NCI-H1436 treated with DMSO at 0.1 percent for 48 hours (cell line): Measurements from ENCODE around the gene C1RL.
"Not testable (repeated sequence)": the region's sequence is repeated elsewhere in the genome, so short reads cannot be mapped to it uniquely, and the experiment has no call there.

ENCODE experiments used
- DNase-seq: peaks from one replicate; lab custom pipeline; 2025; lab: John Stamatoyannopoulos, UW

The C1RL gene

DNA sequence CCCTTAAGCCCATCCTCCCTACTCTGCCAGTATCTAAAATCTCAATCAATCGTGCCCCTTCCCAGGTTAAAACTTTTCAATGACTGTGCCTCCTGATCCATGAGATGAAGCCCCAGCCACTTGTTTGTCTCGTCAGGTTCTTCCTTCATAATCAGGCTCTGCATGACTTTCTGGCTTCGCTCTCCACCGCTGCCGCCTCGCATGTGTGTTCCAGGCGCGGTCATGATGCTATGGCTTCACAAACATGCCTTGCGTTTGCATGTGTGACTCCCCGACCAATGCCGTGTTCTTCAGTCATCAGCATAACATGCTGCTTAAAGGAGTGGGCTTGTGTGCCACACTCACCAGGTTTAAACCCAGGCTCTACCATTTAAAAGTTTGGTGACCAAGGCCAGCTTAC is 5.0 kb upstream of the C1RL start:
- DNase-seq: no peak

DNA sequence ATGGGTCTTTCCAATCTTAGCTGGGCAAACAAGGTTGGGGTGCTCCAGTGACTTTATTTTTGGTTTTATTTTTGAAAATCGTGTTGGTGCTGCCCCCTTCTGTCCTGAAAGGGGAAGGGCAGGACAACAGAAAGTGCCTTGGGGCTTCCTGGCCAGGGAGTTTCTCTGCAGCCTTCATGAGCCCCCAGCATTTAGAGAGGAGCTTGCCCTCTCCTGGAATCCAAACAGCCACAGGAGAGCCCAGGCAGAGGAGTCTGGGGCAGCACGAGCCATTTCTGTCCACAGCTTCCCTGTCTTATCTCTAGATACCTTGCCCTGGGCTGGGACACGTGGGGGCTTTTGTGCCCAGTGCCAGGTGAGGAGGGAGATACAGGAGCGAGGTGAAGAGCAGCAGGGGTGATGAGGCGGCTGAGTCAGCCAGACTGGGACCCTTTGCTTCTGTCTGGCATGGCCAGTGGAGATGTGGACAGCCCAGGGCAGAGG is 4.4 kb upstream of the C1RL start:
- DNase-seq: no peak

DNA sequence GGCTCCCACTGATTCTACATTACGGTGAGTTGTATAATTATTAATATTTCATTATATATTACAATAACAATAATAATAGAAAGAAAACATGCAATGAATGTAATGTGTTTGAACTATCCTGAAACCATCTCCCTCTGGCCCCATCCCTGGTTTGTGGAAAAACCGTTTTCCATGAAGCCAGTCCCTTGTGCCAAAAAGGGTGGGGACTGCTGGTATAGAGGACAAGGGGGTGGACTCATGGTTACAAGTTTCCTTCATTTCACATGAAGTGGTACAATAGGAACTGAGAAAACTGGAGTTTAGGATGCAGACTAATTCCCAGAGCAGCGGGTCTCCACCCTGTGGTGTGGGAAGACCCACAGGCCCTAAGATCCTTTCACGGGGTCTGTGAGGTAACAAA is 3.0 kb upstream of the C1RL start:
- DNase-seq: no peak

DNA sequence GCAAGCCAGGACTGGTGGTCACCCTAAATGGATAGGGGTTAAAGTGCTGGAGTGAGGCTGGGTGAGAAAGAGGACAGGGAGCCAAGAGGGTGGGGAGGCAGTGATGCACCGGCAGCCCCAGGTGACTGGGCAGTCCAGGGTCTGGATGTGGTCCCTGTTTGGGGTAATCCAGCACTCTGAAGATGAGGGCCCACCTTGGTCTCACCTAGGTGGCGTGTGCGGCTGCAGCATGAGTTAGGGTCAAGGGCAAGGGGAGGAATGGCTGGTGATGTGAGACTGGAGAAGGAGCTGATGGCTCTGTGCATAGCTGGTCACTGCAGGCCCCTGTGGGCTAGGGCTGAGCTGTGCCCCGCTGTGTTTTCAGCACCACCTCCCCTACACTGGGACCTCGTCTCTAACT is 1.6 kb upstream of the C1RL start:
- DNase-seq: no peak

DNA sequence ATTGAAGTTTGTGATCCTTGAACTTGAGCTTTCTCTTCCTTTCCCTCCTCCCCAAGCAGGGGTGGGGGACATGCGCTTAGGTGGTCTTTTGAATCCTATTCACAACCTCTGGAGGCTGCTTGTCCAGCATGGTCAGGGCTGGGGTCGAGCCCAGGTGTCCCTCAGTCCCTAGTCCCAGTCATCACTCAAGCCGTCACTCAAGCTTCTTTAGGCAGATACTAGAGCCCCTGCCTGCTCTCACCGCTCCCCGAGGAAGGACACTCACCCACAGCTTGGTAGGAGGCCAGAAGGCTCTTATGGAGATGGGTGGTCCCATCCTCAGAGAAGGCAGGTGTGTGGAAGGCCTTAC is 532 bp upstream of the C1RL start:
- DNase-seq: no peak

DNA sequence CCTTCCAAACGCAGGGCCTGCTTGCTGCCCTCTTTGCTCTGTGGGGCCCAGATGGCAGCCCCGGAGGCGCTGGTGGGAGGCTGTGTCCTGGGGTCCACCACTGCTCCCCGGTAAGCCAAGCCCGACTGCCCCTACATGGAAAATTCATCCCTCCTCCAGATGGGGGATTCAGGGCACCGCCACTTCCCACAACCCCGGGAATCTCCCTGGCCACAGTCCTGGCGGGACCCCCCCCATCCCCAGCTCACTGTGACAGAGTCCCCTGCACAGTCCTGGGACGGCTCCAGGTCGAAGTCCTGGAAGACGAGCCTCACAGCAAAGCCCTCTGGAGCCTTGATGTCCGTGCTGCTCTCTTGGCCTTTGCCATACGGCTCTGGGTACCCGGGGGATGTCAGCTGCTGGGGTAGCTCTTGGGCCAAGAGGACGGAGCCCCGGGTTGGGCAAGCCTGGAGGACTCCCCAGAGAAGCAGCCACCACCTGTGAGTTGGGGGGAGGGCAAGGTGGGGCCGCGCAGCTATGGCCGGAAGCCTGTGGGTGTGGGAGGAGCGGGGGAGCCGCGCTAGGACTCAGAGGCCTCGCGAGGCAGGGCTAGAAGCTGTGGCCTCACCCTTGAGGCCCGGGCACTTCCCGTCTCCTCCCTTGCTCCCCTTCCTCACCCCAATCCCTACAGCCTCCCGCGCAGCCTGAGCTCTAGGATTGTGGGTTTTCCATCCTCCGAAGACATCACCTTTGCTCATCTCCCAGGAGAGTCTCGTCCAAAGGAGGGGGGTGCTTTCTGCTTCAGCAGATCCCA is 815 bp downstream of the C1RL start:
- DNase-seq: no peak

DNA sequence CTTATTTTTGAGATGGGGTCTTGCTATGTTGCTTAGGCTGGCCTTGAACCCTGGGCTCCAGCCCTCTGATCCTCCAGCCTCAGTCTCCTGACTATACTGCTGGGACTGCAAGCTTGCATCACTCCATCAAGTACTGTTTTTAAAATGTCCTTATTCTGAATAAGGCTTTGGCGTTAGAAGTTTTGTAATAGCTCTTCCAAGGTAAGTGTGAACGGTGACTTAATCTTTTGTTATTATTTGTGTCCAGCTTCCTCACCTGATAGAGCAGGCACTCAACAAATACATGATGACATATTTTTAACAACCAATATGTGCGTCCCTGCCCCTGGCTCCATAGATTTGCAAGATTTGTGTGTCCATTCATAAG is 1.4 kb downstream of the C1RL start:
- DNase-seq: no peak

DNA sequence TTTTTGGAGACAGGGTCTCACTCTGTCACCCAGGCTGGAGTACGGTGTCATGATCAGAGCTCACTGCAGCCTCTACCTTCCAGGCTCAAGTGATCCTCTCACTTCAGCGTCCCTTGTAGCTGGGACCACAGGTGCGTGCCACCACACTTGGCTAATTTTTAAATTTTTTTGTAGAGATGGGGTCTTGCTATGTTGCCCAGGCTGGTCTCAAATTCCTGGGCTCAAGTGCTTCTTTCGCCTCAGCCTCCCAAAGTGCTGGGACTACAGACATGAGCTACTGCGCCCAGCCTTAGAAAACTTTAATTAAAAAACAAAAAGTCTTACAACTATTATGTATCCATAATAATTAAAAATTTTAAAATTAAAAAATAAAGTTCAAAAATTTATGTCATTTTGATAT is 1.8 kb downstream of the C1RL start:
- not testable (repeated sequence) for DNase-seq

DNA sequence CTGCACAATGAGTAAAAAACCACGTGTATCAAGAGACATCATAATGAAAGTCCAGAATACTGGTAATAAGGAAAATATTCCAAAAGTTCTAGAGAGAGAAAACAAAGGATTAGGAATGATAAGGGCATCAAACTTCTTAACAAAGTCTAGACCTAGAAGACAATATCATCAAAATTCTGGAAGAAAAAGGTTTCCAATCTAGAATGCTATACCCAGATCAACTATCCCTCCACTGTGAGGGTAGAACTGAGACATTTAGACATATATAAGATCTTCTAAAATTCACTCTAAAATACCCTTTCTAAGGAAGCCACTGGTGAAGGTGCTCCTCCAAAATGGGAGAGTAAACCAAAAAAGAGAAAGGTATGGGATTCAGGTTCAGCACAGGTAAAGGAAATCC is 2.9 kb downstream of the C1RL start:
- no peak for DNase-seq

DNA sequence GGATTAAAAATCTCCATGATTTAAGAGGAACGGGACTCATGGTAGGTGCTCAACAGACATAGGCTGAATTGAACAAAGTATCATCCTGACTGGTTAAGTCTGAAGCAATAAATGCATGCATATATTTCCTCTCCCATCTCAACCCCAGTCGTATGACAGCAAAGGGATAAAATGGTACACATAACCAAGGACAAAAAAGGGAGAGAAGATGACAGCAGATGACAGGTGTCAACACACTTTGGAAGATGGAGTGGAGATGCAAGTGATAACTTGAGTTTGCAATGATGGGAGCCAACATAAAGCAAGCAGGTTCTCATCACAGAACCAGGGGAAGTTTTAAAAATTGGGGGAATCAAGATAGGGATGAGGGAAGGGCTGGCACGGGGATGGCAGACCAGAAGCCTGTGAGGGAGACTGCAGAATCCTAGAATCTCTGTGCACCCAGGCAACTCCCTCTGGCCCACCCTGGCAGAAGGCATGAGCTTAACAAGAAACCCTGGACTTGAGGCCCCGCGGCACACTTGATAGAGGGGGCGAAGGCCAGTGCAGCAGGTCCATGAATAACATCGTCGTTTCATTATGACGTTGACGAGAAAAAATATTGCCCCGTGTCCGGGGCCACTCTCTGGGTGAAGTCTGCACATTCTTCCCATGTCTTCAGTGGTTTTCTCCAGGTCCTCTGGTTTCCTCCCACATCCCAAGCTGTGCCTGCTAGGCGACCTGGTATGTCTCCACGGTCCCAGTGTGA is 5.0 kb downstream of the C1RL start:
- no peak for DNase-seq

DNA sequence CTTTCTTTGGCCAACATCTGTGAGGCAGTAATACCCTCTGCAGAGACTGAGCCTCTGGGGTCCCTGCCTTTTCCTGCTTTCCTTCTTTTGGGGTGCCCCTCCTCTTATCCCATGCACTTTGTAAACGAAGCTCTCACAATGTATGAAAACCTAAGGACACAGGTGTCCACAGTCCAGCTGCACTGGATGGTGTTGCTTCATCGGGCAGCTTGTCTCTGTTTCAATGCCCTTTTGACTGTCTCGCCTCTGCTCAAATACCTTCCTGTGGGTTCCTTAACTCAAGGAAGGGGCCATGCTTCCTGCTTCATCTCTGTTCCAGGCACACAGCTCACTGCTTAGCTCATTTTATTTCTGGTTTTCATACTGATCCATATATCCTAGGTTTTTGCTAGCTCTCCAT is 6.4 kb downstream of the C1RL start:
- no peak for DNase-seq

DNA sequence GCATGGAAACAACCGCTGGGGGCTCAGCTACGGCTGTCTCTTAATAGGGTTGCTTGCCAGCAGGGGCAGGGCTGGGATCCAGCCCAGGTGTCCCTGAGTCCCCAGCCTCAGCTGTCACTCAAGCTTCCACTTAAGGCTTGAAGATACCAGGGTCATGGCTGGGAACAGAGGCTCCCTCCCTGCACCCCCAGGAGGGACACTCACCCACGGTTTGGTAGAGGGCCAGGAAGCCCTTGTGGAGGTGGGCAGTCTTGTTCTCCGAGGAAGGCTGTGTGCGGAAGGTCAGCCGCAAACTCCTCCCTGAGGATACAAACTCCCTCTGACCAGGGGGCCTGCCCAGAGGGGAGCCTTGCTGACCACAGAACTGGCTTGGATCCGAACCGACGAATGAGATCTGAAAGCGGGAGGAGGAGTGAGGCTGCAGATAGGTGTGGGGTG is 7.3 kb downstream of the C1RL start:
- no peak for DNase-seq

DNA sequence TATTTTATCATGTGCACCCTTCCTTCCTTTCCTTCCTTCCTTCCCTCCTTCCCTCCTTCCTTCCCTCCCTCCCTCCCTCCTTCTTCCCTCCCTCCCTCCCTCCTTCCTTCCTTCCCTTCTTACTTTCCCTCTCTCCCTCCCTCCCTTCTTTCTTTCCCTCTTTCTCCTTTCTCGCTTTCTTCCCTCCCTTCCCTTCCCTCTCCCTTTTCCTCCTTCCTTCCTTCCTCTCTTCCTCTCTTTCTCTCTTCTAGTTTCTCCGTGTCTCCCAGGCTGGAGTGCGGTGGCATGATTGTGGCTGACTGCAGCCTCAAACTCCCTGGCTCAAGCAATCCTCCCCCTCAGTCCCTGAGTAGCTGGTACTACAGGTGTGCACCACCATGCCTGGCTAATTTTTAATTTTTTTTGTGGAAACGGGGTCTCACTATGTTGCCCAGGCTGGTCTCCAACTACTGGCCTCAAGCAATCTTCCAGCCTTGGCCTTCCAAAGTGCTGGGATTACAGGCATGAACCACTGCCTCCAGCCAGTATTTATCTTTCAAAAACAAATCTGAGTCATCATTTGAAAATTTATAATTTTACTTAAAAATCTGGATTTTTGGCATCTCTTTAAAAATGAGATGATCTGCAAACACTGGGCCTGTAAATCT is 7.8 kb downstream of the C1RL start:
- DNase-seq: no peak

DNA sequence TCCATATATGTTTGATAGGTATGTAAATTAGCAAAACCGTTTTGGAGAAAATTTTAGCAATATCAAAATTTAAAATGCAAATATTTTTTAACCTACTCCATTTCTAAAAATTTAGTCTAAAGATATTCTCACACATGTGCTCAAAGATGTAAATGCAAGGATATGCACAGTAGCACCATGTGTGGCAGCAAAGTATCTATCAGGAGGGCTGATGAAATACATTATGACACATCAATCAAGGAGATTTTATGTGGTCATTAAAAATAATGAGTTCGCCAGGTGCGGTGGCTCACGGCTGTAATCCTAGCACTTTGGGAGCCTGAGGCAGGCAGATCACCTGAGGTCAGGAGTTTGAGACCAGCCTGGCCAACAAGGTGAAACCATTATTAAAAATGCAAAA is 8.8 kb downstream of the C1RL start:
- DNase-seq: no peak

DNA sequence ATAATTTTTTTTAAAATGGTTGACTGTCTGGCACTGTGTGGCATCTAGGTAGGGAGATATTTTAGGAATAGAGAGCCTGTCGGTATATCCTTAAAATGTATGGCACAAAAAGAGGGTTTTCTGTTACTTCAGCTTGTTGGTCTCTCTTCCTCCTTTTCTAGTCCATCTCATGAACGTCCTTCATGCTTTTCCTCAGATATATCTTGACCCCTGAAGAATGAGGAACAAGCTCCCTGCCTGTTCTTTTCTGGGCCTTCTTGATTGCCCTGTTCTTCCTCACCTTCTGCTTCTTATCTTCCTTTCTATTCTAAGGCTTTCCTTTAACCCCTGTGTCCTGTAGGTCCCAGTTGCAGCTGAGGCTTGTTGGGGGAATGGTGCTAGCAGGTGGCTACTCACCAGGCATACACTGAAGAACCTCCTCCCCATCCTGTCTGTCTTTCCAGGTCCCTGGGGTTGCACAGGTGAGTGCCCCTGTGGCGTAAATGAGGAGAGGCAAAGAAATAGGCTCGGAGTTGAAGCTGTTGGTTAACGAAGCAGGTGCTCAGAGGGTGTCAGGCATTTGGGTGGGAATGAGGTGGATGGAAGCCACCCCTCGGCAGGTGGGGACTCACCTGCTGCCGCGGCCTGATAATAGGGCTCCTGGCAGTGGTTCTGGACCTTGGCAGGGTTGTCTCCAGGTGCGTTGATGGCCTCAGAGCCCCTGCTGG is 9.6 kb downstream of the C1RL start:
- DNase-seq: no peak

DNA sequence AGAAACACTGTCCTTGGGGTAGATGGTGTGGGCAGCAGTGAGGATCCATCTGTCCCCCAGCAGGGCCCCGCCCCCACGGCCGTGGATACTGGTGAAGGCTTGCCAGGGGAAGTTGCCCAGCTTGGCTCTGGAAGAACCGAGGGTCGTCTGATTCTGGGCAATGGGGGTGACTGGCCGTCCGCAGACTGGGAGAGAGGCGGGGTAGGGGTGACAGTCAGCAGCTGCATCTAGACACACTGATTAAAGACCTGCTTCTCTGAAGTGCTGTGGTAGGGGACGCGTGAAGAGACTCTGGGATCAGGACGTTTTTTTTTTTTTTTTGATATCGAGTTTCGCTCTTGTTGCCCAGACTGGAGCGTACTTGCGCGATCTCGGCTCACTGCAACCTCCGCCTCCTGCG is 12.0 kb downstream of the C1RL start:
- no peak for DNase-seq

DNA sequence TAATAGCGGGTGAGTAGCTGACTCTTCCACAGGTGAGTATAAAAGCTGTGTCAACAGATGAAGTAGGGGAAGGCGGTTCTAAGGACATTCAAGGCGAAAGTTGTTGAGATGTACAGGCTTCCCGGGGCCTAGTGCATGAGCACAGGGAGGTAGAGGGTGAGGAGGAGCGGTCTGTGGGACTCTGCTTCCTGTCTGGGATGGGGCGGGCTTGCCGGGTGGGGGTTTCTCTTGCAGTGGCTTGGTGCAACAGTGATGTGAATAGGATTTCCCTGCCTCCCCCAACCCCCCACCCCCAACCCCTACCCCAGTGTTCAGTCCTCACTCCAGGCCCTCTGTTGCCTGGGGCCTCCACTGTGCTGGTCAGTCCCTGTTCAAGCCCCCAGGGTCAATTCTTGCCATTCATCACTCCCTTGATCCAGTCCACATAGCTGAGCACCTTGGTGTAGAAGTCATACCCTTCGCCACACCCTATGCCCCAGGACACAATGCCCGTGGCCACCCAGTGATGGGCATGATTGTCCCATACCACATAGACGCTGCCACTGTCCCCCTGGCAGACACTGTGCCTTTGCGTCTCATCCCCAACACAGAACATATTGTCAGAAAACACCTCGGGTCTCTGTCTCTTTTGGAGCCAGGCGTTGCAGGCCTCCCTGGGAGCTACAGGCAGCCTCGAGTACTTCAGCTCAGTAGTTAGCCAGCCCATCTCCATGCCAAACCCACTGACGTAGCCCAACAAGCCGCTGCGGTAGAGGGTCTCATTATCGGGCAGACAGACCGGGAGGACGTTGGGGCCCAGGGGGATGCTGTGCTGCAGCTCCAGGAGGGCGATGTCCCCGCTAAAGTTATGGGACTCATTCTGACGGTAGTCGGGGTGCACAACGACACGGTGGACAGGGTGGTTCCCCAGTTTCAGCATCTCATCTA is 12.7 kb downstream of the C1RL start:
- no peak for DNase-seq

DNA sequence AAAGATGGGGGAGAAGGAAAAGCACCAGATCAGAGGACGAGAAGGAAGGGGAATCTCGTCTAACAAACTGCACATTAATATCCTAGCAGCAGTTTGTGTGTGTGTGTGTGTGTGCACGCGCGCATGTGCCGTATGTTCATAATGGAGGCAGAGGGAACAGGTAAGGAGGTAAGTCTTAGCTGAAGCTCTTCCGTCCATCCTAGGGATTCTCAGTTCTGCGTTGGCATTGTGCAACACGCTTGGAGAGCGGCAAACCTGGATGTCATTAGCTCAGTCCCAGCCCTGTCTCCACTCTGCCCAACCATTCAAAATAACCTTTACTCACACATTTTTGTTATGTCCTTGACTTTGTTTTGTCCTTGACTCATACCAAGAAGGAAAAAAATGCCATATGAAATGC is 15.1 kb downstream of the C1RL start:
- no peak for DNase-seq

DNA sequence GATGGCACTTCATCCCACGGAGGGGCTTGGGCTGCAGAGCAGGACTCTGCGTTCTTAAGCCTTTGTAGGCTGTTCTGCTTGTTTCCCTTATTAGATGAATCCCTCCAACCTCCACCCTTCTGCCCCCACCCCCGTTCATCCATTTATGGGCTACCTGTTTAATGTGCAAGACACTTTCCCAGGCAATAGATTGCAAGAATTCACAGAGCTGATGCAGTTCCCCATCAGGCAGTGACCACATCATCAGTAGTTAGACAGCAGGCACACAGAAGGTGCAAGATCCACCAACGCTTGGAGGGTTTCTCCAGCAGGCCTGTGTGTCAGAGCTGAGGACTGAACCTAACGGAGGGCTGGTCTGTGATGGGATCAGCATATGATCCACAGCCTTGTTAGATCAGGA is 15.5 kb downstream of the C1RL start:
- no peak for DNase-seq

DNA sequence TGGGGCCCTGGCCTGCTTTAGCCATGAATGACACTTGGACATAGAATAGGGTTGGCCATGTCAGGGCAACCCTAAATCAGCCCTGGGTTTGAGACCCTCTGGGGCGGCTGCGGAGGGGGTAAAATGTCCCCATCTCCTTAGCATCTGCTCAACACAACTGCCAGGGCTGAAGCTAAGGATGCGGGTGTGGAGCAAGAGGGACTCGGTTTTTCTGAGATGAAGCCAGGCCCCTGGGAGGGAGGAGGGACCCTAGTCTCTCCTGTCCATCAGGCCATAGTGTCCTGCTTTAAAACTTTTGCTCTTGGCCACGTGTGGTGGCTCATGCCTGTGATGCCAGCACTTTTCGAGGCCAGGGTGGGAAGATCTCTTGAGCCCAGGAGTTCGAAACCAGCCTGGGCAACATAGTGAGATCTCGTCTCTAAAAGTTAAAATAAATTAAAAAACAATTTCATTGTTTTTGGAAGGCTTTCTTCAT is 16.0 kb downstream of the C1RL start:
- no peak for DNase-seq

DNA sequence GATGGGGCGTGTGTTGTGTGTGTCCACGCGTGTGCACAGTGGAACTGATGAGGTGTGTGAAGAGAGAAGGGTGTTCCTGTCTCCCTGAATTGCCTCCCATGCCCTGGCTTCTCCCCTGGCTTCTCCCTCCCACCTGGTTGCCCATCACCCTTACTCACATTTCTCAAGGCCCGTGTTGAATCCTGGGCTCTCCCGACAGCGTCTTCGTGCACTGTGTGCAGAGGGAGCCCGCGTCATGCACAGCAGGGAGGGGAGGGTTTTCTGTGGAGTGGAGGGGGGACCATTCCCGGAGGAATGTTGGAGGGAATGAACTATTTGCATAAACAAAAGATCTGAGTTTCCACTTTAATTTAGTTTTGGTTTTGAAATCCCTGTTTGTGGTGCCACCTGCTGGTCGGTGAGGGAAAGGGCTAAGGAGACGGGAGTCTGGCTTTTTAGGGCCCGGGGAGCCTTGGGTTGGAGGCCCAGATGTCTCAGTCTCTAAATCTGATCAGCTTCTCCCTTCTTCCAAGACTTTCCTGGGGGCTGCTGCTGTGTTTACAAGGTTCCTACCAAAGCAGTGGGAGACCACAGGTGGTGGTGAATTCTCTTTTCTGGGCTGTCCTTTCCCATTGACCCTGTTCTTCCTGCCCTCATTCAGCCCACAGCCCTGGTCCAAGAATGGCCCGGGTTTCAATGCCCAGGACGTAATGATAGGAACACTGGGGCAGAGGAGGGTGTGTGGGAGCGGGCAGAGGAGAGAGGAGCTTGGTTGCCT is 16.6 kb downstream of the C1RL start, which contains the start of gene C1R:
Gene C1R, minus strand, starts transcription at position 217 of the 757 bp plus-strand sequence. Its CDS starts 57 bp downstream, at position 160.
- no peak for DNase-seq
